Cardiac muscle cell (in vitro differentiated cells and primary cell): Measurements from ENCODE around the gene CRIP1. TPM values are rescaled to one million over a fixed set of nuclear protein-coding genes. Genes with fewer than 3 reads are reported as not detected.

Experiments
- DNase-seq, 2 donors: peaks; one replicate each; pipeline versions ENCODE4 v3.0.0 to v3.0.0-alpha.2; 2010 to 2017; ENCODE audit warnings: low read depth in 1 of 2, low spot score in 1 of 2
- H3K27ac ChIP-seq: fragments of 200-600 bp; sonication (generic); 2 replicates; pipeline ENCODE4 v1.5.1; 2016
- H3K27me3 ChIP-seq: fragments of 200-600 bp; sonication (generic); 2 replicates; pipeline ENCODE4 v1.6.0; 2016; ENCODE audit warnings: control low read depth
- H3K36me3 ChIP-seq: fragments of 200-600 bp; sonication (generic); 2 replicates; pipeline ENCODE4 v1.5.1; 2016; ENCODE audit warnings: control low read depth
- H3K4me1 ChIP-seq: fragments of 200-600 bp; sonication (generic); 2 replicates; pipeline ENCODE4 v1.8.1; 2017; ENCODE audit warnings: low read depth, mild to moderate bottlenecking, mixed run types
- H3K4me3 ChIP-seq: fragments of 200-600 bp; sonication (generic); 2 replicates; pipeline ENCODE4 v1.5.1; 2016; ENCODE audit warnings: mild to moderate bottlenecking
- H3K9me3 ChIP-seq: fragments of 200-600 bp; sonication (generic); 2 replicates; pipeline ENCODE4 v1.5.1; 2017; ENCODE audit warnings: low read depth, mild to moderate bottlenecking, control low read depth
- CTCF ChIP-seq: IDR thresholded peaks from 2 replicates; pipeline ENCODE4 v1.5.1; 2012; ENCODE audit warnings: low read depth, mild to moderate bottlenecking, low read length
- polyA plus RNA-seq: library from polyadenylated mRNA; unstranded; fragments of >200 nt; fragmentation: Nextera tagmentation; extraction: Ambion mirVana; gene quantifications from 2 replicates; pipeline ENCODE4 v1.2.1, GENCODE V29; 2016
- total RNA-seq: library from RNA; depleted of rRNA; stranded (reverse); fragments of >200 nt; gene quantifications from 2 replicates; pipeline ENCODE4 v1.2.3, GENCODE V29; 2016

CRIP1 gene
- total and polyA plus RNA-seq, 2 experiments from 2014 or later, result 51.1 to 196 TPM

GRCh38 chr14:105473677-105474482 lies 12.8 kb upstream of the CRIP1 start:
- Histone ChIP-seq H3K27me3 (peaks cover 7% of the 10 kb centered on the region), H3K4me1 (peaks cover 67% of the 10 kb centered on the region), H3K9me3 (no peaks in the 10 kb centered on the region), H3K36me3 (peaks cover 8% of the 10 kb centered on the region), H3K4me3 (peak overlapping the region; percentile 71), H3K27ac (peak overlapping the region; percentile 98)
- DNase-seq, result peak; percentile 93 to 98
- TF ChIP-seq CTCF, result no peak

- Histone ChIP-seq H3K4me1 (peaks cover 64% of the 10 kb centered on the region), H3K9me3 (no peaks in the 10 kb centered on the region), H3K4me3 (peak within 1 kb of the TSS; percentile 95), H3K27me3 (peaks cover 14% of the 10 kb centered on the region), H3K36me3 (peaks cover 15% of the 10 kb centered on the region), H3K27ac (peak within 1 kb of the TSS; percentile 98)
- peak; percentile 55 to 89 for DNase-seq
- TF ChIP-seq CTCF, result no peak
Observed at GRCh38 chr14:105474483-105475268, 12.0 kb upstream of the CRIP1 start, which contains the start of gene CRIP2. CRIP2 (plus strand) TSS chr14:105474821; CDS start chr14:105474863, 42 bp downstream.

GRCh38 chr14:105475269-105476096 lies 11.2 kb upstream of the CRIP1 start:
- Histone ChIP-seq H3K27me3 (peaks cover 14% of the 10 kb centered on the region), H3K9me3 (no peaks in the 10 kb centered on the region), H3K4me3 (peak overlapping the region; percentile 95), H3K36me3 (peaks cover 8% of the 10 kb centered on the region), H3K4me1 (peaks cover 56% of the 10 kb centered on the region), H3K27ac (peak overlapping the region; percentile 90)
- TF ChIP-seq CTCF, result no peak
- DNase-seq, result peak in 1 of 2 donors; percentile 72

GRCh38 chr14:105476097-105476830 lies 10.4 kb upstream of the CRIP1 start:
- no peaks in the 10 kb centered on the region for H3K9me3 ChIP-seq
- peak in 1 of 2 donors; percentile 55 for DNase-seq

More at GRCh38 chr14:105476097-105476830, 10.4 kb upstream of the CRIP1 start:
- peaks cover 14% of the 10 kb centered on the region for H3K27me3 ChIP-seq
- H3K36me3 ChIP-seq, result peaks cover 8% of the 10 kb centered on the region
- no peak for TF ChIP-seq CTCF
- peak overlapping the region; percentile 95 for H3K4me3 ChIP-seq
- peaks cover 52% of the 10 kb centered on the region for H3K4me1 ChIP-seq
- H3K27ac ChIP-seq, result peak overlapping the region; percentile 90
